IMR-90 (cell line): Measurements from ENCODE around the gene HIGD2B. TPM values are rescaled to one million over a fixed set of nuclear protein-coding genes. Genes with fewer than 3 reads are reported as not detected.

ENCODE experiments used
- ATAC-seq: fragments of 200-7000 bp; cut with Tn5 transposase; 2 replicates; pipeline ENCODE4 v1.9.1; 2020; ENCODE audit warnings: low read depth, mild to moderate bottlenecking, moderate library complexity
- BruUV-seq: library from RNA; stranded (reverse); fragments of 400-500 nt; replicated peaks from 2 replicates; lab custom pipeline; 2021; lab: Mats Ljungman, UMichigan
- CTCF ChIA-PET: fragments of 300-600 bp; formaldehyde crosslinking; extraction: SDS; loops from one replicate; lab custom pipeline; 2021; ENCODE audit warnings: antibody characterized with exemption; lab: Yijun Ruan, JAX
- POLR2A ChIA-PET: fragments of 300-600 bp; sonication (Branson Sonifier 250); formaldehyde crosslinking; loops from one replicate; lab custom pipeline; 2022; ENCODE audit warnings: antibody characterized with exemption; ENCODE audit not compliant: unreplicated experiment; lab: Charles Lee
- DNase-seq: peaks from one replicate; pipeline ENCODE4 v3.0.0; 2013
- H2AFZ ChIP-seq: replicated peaks from 2 replicates; pipeline ENCODE3; 2013; ENCODE audit warnings: low read length, mild to moderate bottlenecking; ENCODE audit not compliant: poor library complexity
- H2AK5ac ChIP-seq: 2 replicates; pipeline ENCODE4 v1.6.1; 2013; ENCODE audit warnings: low read depth, low read length, inconsistent platforms
- H2AK9ac ChIP-seq: replicated peaks from 2 replicates; pipeline ENCODE3; 2013; ENCODE audit warnings: mild to moderate bottlenecking, low read depth, low read length, moderate library complexity; ENCODE audit not compliant: poor library complexity
- H2BK120ac ChIP-seq: 2 replicates; pipeline ENCODE4 v1.6.1; 2013; ENCODE audit warnings: low read depth, low read length, inconsistent platforms
- H2BK15ac ChIP-seq: 3 replicates; pipeline ENCODE4 v1.6.1; 2013; ENCODE audit warnings: low read depth, low read length, inconsistent platforms
- H2BK20ac ChIP-seq: 2 replicates; pipeline ENCODE4 v1.6.1; 2013; ENCODE audit warnings: low read depth, mild to moderate bottlenecking, inconsistent platforms, low read length, moderate library complexity
- H2BK5ac ChIP-seq: 2 replicates; pipeline ENCODE4 v1.6.1; 2013; ENCODE audit warnings: mild to moderate bottlenecking, low read depth, low read length, inconsistent platforms; ENCODE audit not compliant: poor library complexity, severe bottlenecking
- H3K14ac ChIP-seq: replicated peaks from 2 replicates; pipeline ENCODE4 v1.6.1; 2013; ENCODE audit warnings: low read depth, low read length, inconsistent platforms
- H3K18ac ChIP-seq: 2 replicates; pipeline ENCODE4 v1.6.1; 2013; ENCODE audit warnings: low read depth, low read length, control low read depth
- H3K23ac ChIP-seq: 2 replicates; pipeline ENCODE4 v1.6.1; 2013; ENCODE audit warnings: low read depth, low read length, inconsistent platforms
- H3K27ac ChIP-seq: 2 replicates; pipeline ENCODE4 v1.5.1; 2013; ENCODE audit warnings: mild to moderate bottlenecking, control low read depth, low read length; ENCODE audit not compliant: insufficient read depth
- H3K27me3 ChIP-seq: 2 replicates; pipeline ENCODE4 v1.6.1; 2013; ENCODE audit warnings: low read length; ENCODE audit not compliant: control insufficient read depth, insufficient read depth
- H3K36me3 ChIP-seq: 2 replicates; pipeline ENCODE4 v1.6.1; 2013; ENCODE audit warnings: low read length, mixed read lengths; ENCODE audit not compliant: control insufficient read depth, insufficient read depth
- H3K4ac ChIP-seq: 2 replicates; pipeline ENCODE4 v1.6.1; 2013; ENCODE audit warnings: low read depth, low read length, inconsistent platforms
- H3K4me1 ChIP-seq: 2 replicates; pipeline ENCODE4 v1.6.1; 2013; ENCODE audit warnings: low read length, mixed read lengths; ENCODE audit not compliant: control insufficient read depth, insufficient read depth
- H3K4me2 ChIP-seq: 2 replicates; pipeline ENCODE4 v1.6.1; 2013; ENCODE audit warnings: low read depth, mild to moderate bottlenecking, control low read depth, low read length, moderate library complexity
- H3K4me3 ChIP-seq: 2 replicates; pipeline ENCODE4 v1.5.1; 2013; ENCODE audit warnings: low read depth, mild to moderate bottlenecking, control low read depth, low read length, moderate library complexity; ENCODE audit not compliant: insufficient read depth
- H3K56ac ChIP-seq: 2 replicates; pipeline ENCODE4 v1.6.1; 2013; ENCODE audit warnings: low read length, inconsistent platforms; ENCODE audit not compliant: insufficient read depth; ENCODE audit errors: extremely low read depth
- H3K79me1 ChIP-seq, 2 experiments: 2 replicates each; pipeline ENCODE4 v1.6.1; 2013; ENCODE audit warnings: low read length in 2 of 2, inconsistent platforms in 1 of 2, low read depth in 1 of 2
- H3K9ac ChIP-seq: 2 replicates; pipeline ENCODE4 v1.6.1; 2013; ENCODE audit warnings: low read depth, low read length, control low read depth
- H3K9me1 ChIP-seq: 2 replicates; pipeline ENCODE4 v1.6.1; 2013; ENCODE audit warnings: low read length, inconsistent platforms; ENCODE audit not compliant: insufficient read depth
- H3K9me3 ChIP-seq: 2 replicates; pipeline ENCODE4 v1.6.1; 2013; ENCODE audit warnings: low read length; ENCODE audit not compliant: control insufficient read depth, insufficient read depth
- H4K20me1 ChIP-seq: 2 replicates; pipeline ENCODE4 v1.6.1; 2013; ENCODE audit warnings: low read length, inconsistent platforms; ENCODE audit not compliant: insufficient read depth
- H4K5ac ChIP-seq: 2 replicates; pipeline ENCODE4 v1.6.1; 2013; ENCODE audit warnings: mild to moderate bottlenecking, low read depth, low read length, control low read depth
- H4K8ac ChIP-seq, 2 experiments: 2 replicates each; pipeline ENCODE4 v1.6.1; 2013; ENCODE audit warnings: low read depth in 2 of 2, low read length in 2 of 2, control low read depth in 1 of 2, inconsistent platforms in 1 of 2
- H4K91ac ChIP-seq: 2 replicates; pipeline ENCODE4 v1.6.1; 2013; ENCODE audit warnings: low read depth, low read length, inconsistent platforms; ENCODE audit not compliant: insufficient read depth
- CHD1 ChIP-seq: IDR thresholded peaks from 2 replicates; pipeline ENCODE4 v1.6.1; 2012; ENCODE audit warnings: low read depth, low read length, improper control_type of control experiment
- CTCF ChIP-seq: conservative IDR thresholded peaks from 2 replicates; pipeline ENCODE4 v1.5.1; 2012; ENCODE audit warnings: mild to moderate bottlenecking, low read depth, low read length, improper control_type of control experiment
- MAFK ChIP-seq: IDR thresholded peaks from 2 replicates; pipeline ENCODE4 v1.6.1; 2012; ENCODE audit warnings: low read depth, low read length, improper control_type of control experiment
- POLR2A ChIP-seq: IDR thresholded peaks from 2 replicates; pipeline ENCODE4 v1.6.1; 2012; ENCODE audit warnings: mild to moderate bottlenecking, low read depth, low read length
- RAD21 ChIP-seq: IDR thresholded peaks from 2 replicates; pipeline ENCODE4 v1.6.1; 2012; ENCODE audit warnings: low read length, improper control_type of control experiment
- USF2 ChIP-seq: fragments of 150-350 bp; IDR thresholded peaks from 2 replicates; pipeline ENCODE4 v1.6.1; 2017; ENCODE audit warnings: mild to moderate bottlenecking, antibody characterized with exemption, low read length, low read depth
- WGBS, 2 experiments: methylation state at CpG; one replicate each; pipeline versions ENCODE4 v1.1.5 to v1.1.7; 2013; ENCODE audit warnings: missing lambda C conversion rate in 2 of 2; ENCODE audit not compliant: insufficient read length in 1 of 2; ENCODE audit errors: extremely low coverage in 2 of 2; 5-methylcytosine and 5-hydroxymethylcytosine counted together
- dilution Hi-C: fragments of 300-500 bp; cut with HindIII; formaldehyde crosslinking; loops from one replicate; pipeline ENCODE4 v1.14.3; 2018; ENCODE audit warnings: low sequenced_read_pairs; ENCODE audit not compliant: unreplicated experiment
- in situ Hi-C: fragments of 300-500 bp; cut with MboI; formaldehyde crosslinking; loops from 3 replicates; pipeline ENCODE4 v1.14.3; 2019; ENCODE audit warnings: low sequenced_read_pairs, inconsistent platforms, mixed read lengths
- intact Hi-C: fragments of 100-400 bp; cut with micrococcal nuclease; formaldehyde crosslinking; loops from 2 replicates; pipeline ENCODE4 v1.10.0; 2022
- polyA plus RNA-seq, 3 experiments: library from polyadenylated mRNA; depleted of rRNA; stranded (reverse); fragments of >200 nt; gene quantifications; 2 replicates each; pipeline ENCODE4 v1.2.3, GENCODE V29; 2012; ENCODE audit warnings: low replicate concordance in 1 of 3
- total RNA-seq: library from RNA; depleted of rRNA; stranded (reverse); fragments of >200 nt; gene quantifications from 2 replicates; pipeline ENCODE4 v1.2.3, GENCODE V29; 2012

HIGD2B gene
- total and polyA plus RNA-seq, 2 of the 4 experiments (the other 2 are of a cell fraction) = not detected

- dilution Hi-C loops (no loop called here), in situ Hi-C loops (no loop called here), intact Hi-C loops (no loop called here)
- H2BK120ac ChIP-seq = no peak overlapping the region
- H3K36me3 ChIP-seq = peaks cover 22% of the 10 kb centered on the region
- H3K27ac ChIP-seq = no peak overlapping the region
- H2BK5ac ChIP-seq = no peak overlapping the region
- no peak overlapping the region for H3K18ac ChIP-seq
- H3K4ac ChIP-seq = no peak overlapping the region
- H3K56ac ChIP-seq = no peak overlapping the region
- H4K91ac ChIP-seq = no peak overlapping the region
- ChIA-PET CTCF (no interaction called here), POLR2A (interaction anchor here (0.5 kb wide), 1 partner anchor 16 kb away, joined by 5 read pairs; no protein-coding TSS in a partner anchor)
- H3K4me2 ChIP-seq = no peak overlapping the region
- H3K4me1 ChIP-seq = peaks cover 4% of the 10 kb centered on the region
- no peak overlapping the region for H3K14ac ChIP-seq
- no TSS peak for BruUV-seq
- H4K20me1 ChIP-seq = no peaks in the 10 kb centered on the region; the same call in 1 of the 2 replicates
- WGBS, 2 experiments = 100% methylated on average over 1 of the region's 2 CpGs; no CpG with 5 or more reads in 1 of the 2 experiments
- no peak for ATAC-seq
- no peak overlapping the region for H3K4me3 ChIP-seq
- TF ChIP-seq RAD21 (no peak), USF2 (no peak), POLR2A (no peak), CHD1 (no peak), CTCF (no peak), MAFK (no peak)
- H3K79me1 ChIP-seq = no peaks in the 10 kb centered on the region; a peak in 2 of 4 replicates
- H2AFZ ChIP-seq = no peak overlapping the region
- H2AK5ac ChIP-seq = no peak overlapping the region
- H4K8ac ChIP-seq = no peak overlapping the region
- H4K5ac ChIP-seq = no peak overlapping the region
- no peak overlapping the region for H2BK20ac ChIP-seq
- peaks cover 11% of the 10 kb centered on the region for H3K9me1 ChIP-seq
- no peak for DNase-seq
- no peaks in the 10 kb centered on the region for H3K9me3 ChIP-seq
- no peak overlapping the region for H3K23ac ChIP-seq
- H2BK15ac ChIP-seq = no peak overlapping the region
- H3K9ac ChIP-seq = no peak overlapping the region
- H3K27me3 ChIP-seq = no peaks in the 10 kb centered on the region
- no peak overlapping the region for H2AK9ac ChIP-seq
Measured at GRCh38 chr15:72735111-72735510, 49.1 kb upstream of the HIGD2B start.
